ENCODE data around the gene UFD1. TPM values are rescaled to one million over a fixed set of nuclear protein-coding genes. Genes with fewer than 3 reads are reported as not detected.
A peak's percentile ranks its signal among the peaks of the same experiment; 100 is the strongest.

UFD1 gene
- total and polyA plus RNA-seq, 9 of the 15 experiments (the other 6 are each of a cell fraction or from before 2014, with no cell fraction given), result 238 to 645 (median 363) TPM

DNA sequence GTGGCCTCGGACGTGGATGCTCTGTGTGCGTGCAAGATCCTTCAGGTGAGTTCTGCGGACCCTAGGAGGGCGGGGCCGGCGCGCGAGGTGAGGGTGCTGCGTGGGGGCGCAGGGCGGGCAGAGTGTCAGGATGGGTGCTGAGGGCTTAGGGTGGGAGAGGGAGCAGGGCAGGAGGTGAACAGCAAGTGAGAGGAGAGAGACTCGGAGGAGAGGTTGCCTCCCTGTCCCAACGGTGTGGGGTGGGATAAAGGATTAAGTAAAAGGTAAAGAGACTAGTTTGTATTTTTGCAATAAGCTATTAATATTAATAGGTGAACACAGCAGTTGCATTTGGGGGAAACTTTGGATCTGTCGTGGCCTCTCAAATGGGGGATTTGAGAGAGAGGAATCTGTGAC lies 1.2 kb upstream of the UFD1 start (continued):
- TF ChIP-seq, protein P1, sequence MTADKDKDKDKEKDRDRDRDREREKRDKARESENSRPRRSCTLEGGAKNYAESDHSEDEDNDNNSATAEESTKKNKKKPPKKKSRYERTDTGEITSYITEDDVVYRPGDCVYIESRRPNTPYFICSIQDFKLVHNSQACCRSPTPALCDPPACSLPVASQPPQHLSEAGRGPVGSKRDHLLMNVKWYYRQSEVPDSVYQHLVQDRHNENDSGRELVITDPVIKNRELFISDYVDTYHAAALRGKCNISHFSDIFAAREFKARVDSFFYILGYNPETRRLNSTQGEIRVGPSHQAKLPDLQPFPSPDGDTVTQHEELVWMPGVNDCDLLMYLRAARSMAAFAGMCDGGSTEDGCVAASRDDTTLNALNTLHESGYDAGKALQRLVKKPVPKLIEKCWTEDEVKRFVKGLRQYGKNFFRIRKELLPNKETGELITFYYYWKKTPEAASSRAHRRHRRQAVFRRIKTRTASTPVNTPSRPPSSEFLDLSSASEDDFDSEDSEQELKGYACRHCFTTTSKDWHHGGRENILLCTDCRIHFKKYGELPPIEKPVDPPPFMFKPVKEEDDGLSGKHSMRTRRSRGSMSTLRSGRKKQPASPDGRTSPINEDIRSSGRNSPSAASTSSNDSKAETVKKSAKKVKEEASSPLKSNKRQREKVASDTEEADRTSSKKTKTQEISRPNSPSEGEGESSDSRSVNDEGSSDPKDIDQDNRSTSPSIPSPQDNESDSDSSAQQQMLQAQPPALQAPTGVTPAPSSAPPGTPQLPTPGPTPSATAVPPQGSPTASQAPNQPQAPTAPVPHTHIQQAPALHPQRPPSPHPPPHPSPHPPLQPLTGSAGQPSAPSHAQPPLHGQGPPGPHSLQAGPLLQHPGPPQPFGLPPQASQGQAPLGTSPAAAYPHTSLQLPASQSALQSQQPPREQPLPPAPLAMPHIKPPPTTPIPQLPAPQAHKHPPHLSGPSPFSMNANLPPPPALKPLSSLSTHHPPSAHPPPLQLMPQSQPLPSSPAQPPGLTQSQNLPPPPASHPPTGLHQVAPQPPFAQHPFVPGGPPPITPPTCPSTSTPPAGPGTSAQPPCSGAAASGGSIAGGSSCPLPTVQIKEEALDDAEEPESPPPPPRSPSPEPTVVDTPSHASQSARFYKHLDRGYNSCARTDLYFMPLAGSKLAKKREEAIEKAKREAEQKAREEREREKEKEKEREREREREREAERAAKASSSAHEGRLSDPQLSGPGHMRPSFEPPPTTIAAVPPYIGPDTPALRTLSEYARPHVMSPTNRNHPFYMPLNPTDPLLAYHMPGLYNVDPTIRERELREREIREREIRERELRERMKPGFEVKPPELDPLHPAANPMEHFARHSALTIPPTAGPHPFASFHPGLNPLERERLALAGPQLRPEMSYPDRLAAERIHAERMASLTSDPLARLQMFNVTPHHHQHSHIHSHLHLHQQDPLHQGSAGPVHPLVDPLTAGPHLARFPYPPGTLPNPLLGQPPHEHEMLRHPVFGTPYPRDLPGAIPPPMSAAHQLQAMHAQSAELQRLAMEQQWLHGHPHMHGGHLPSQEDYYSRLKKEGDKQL (CRISPR knock-in tag; IDR thresholded peaks at IDR 0.05; ENCODE audit: borderline replicate concordance), result no peak
- TF ChIP-seq OTX1 (CRISPR knock-in tag; IDR thresholded peaks at IDR 0.05) (peak; percentile 93; the same call in 1 of the 2 replicates), ZKSCAN3 (CRISPR knock-in tag; IDR thresholded peaks at IDR 0.05) (peak; percentile 15; the same call in 1 of the 2 replicates), NRF1 (conservative IDR thresholded peaks at IDR 0.05 in 1 of 2, IDR thresholded peaks at IDR 0.05 in 1 of 2) (no peak), BRD4 (IDR thresholded peaks at IDR 0.05) (0 out of 2 replicates have a peak, but pooled peaks have one; percentile 12), ZNF217 (CRISPR knock-in tag; IDR thresholded peaks at IDR 0.05) (no peak), ZFP36 (IDR thresholded peaks at IDR 0.05; ENCODE audit: low read depth, low read length, partially characterized antibody) (no peak), PRPF4 (IDR thresholded peaks at IDR 0.05; ENCODE audit: insufficient read depth, low read depth, low read length, poor library complexity, severe bottlenecking) (peak; percentile 6), ZNF253 (CRISPR knock-in tag; conservative IDR thresholded peaks at IDR 0.05) (no peak), ZNF707 (CRISPR knock-in tag; conservative IDR thresholded peaks at IDR 0.05) (no peak), HOXB6 (CRISPR knock-in tag; IDR thresholded peaks at IDR 0.05; ENCODE audit: borderline replicate concordance) (no peak)
- TF ChIP-seq, protein P2, sequence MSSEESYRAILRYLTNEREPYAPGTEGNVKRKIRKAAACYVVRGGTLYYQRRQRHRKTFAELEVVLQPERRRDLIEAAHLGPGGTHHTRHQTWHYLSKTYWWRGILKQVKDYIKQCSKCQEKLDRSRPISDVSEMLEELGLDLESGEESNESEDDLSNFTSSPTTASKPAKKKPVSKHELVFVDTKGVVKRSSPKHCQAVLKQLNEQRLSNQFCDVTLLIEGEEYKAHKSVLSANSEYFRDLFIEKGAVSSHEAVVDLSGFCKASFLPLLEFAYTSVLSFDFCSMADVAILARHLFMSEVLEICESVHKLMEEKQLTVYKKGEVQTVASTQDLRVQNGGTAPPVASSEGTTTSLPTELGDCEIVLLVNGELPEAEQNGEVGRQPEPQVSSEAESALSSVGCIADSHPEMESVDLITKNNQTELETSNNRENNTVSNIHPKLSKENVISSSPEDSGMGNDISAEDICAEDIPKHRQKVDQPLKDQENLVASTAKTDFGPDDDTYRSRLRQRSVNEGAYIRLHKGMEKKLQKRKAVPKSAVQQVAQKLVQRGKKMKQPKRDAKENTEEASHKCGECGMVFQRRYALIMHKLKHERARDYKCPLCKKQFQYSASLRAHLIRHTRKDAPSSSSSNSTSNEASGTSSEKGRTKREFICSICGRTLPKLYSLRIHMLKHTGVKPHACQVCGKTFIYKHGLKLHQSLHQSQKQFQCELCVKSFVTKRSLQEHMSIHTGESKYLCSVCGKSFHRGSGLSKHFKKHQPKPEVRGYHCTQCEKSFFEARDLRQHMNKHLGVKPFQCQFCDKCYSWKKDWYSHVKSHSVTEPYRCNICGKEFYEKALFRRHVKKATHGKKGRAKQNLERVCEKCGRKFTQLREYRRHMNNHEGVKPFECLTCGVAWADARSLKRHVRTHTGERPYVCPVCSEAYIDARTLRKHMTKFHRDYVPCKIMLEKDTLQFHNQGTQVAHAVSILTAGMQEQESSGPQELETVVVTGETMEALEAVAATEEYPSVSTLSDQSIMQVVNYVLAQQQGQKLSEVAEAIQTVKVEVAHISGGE (CRISPR knock-in tag; IDR thresholded peaks at IDR 0.05), result 0 out of 6 replicates have a peak, but pooled peaks of 1 of the 3 experiments have one; percentile 37
- TF ChIP-seq, protein P3, sequence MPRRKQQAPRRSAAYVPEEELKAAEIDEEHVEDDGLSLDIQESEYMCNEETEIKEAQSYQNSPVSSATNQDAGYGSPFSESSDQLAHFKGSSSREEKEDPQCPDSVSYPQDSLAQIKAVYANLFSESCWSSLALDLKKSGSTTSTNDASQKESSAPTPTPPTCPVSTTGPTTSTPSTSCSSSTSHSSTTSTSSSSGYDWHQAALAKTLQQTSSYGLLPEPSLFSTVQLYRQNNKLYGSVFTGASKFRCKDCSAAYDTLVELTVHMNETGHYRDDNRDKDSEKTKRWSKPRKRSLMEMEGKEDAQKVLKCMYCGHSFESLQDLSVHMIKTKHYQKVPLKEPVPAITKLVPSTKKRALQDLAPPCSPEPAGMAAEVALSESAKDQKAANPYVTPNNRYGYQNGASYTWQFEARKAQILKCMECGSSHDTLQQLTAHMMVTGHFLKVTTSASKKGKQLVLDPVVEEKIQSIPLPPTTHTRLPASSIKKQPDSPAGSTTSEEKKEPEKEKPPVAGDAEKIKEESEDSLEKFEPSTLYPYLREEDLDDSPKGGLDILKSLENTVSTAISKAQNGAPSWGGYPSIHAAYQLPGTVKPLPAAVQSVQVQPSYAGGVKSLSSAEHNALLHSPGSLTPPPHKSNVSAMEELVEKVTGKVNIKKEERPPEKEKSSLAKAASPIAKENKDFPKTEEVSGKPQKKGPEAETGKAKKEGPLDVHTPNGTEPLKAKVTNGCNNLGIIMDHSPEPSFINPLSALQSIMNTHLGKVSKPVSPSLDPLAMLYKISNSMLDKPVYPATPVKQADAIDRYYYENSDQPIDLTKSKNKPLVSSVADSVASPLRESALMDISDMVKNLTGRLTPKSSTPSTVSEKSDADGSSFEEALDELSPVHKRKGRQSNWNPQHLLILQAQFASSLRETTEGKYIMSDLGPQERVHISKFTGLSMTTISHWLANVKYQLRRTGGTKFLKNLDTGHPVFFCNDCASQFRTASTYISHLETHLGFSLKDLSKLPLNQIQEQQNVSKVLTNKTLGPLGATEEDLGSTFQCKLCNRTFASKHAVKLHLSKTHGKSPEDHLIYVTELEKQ (CRISPR knock-in tag; IDR thresholded peaks at IDR 0.05), result 0 out of 2 replicates have a peak, but pooled peaks have one; percentile 10
- TF ChIP-seq, protein P4, sequence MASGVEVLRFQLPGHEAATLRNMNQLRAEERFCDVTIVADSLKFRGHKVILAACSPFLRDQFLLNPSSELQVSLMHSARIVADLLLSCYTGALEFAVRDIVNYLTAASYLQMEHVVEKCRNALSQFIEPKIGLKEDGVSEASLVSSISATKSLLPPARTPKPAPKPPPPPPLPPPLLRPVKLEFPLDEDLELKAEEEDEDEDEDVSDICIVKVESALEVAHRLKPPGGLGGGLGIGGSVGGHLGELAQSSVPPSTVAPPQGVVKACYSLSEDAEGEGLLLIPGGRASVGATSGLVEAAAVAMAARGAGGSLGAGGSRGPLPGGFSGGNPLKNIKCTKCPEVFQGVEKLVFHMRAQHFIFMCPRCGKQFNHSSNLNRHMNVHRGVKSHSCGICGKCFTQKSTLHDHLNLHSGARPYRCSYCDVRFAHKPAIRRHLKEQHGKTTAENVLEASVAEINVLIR (CRISPR knock-in tag; IDR thresholded peaks at IDR 0.05), result 0 out of 2 replicates have a peak, but pooled peaks have one; percentile 20
